ENCODE measurements around the gene WDFY2.

- no peak for TF ChIP-seq EZH2 (IDR thresholded peaks at IDR 0.05; ENCODE audit: insufficient read depth, poor library complexity, severe bottlenecking)
- TF ChIP-seq EZH2phosphoT487 (IDR thresholded peaks at IDR 0.05; ENCODE audit: insufficient read depth, low read depth): no peak
These were observed 131.4 kb downstream of the WDFY2 start for GRCh38 chr13:51715613-51716012.

All from GM23248 (cell line).